ENCODE data around the gene SLC12A8. TPM values are rescaled to one million over a fixed set of nuclear protein-coding genes. Genes with fewer than 3 reads are reported as not detected.
A peak's percentile ranks its signal among the peaks of the same experiment; 100 is the strongest.

Gene SLC12A8
- total and polyA plus RNA-seq, 9 of the 15 experiments (the other 6 are each of a cell fraction or from before 2014, with no cell fraction given): 0.04 to 0.33 (median 0.09) TPM; not detected in 4

DNA sequence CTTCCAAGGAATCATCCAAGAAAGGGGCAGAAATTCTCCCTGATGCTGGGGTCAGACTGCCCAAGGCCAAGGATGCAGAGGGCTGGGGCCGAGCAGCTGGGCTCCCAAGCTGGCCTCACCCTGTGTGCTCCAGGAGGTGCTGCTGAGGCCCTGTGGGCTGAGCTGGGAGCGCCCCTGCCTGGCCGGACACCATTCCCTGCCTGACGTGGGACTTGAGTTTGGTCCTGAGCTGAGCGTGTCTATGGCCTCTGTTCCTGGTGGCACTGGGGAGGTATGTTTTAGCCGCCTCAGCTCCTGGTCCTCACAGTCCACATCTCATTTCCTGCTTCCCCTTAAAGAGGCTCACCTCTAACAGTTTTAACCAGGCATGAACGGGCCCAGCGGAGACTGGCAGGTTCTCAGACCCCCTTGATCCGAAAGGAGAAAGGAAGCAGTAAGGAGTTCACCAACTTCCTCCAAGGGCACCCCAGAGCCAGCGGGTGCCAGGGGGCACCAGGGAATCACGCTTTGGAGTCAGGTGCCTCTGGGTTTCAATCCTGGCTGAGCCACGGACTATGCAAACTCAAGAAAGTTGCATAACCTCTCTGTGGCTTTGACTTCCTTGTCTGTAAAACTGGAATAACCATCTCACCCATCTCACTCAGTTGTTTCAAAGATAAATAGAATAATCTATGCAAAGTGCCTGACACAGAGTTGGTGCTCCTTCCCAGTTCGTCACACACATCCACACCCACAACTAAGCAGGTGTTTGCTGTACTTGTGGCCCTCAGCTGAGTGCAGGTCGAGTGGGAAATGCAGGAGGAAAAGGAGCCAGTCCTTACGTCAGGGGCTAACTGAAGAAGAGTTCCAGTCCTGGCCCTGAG, 48.6 kb downstream of the SLC12A8 start:
- Histone ChIP-seq H3K9me3 (replicated peaks; ENCODE audit: control insufficient read depth, insufficient read depth, low read depth, low read length) (no peaks in the 10 kb centered on the region), H3K27me3 (ENCODE audit: control insufficient read depth in 2 of 2, insufficient read depth in 2 of 2, low read length in 2 of 2) (peaks cover 5 to 57% of the 10 kb centered on the region in 2 experiments), H3K9me1 (ENCODE audit: control insufficient read depth, insufficient read depth, low read length) (no peaks in the 10 kb centered on the region), H3K4me1 (replicated peaks in 1 of 2; ENCODE audit: control insufficient read depth in 2 of 2, insufficient read depth in 2 of 2, low read length in 2 of 2) (peaks cover 0 to 4% of the 10 kb centered on the region in 2 experiments; a peak in 3 of 5 replicates), H4K20me1 (replicated peaks; ENCODE audit: control insufficient read depth, insufficient read depth, low read length) (no peaks in the 10 kb centered on the region), H2AFZ (ENCODE audit: low read depth, low read length) (no peak overlapping the region), H3K4me3 (no peak overlapping the region), H3K27ac (ENCODE audit: extremely low read depth, low read depth, low read length) (no peak overlapping the region), H3K79me2 (ENCODE audit: control insufficient read depth, insufficient read depth, low read length) (no peaks in the 10 kb centered on the region), H3K4me2 (ENCODE audit: insufficient read depth, low read length) (no peak overlapping the region), H3K36me3 (ENCODE audit: control insufficient read depth, insufficient read depth, low read length) (no peaks in the 10 kb centered on the region), H3K9ac (ENCODE audit: insufficient read depth in 1 of 2, low read depth in 2 of 2, low read length in 2 of 2) (no peak overlapping the region)
- FAIRE-seq (no peak), ATAC-seq (peak; percentile 92), DNase-seq (ENCODE audit: extremely low read depth in 1 of 4, low spot score in 3 of 4) (peak in 2 of 4 experiments; percentile 41 to 44)
- no TSS peak for BruUV-seq (replicated peaks)
- in situ Hi-C loops (cut with MboI) (loop anchor here (25.0 kb wide), 1 partner anchor 423 kb away; the partner anchor contains the start of gene OSBPL11), intact Hi-C loops (cut with micrococcal nuclease) (loop anchor here (2.0 to 10.0 kb wide), 3 partner anchors 169 to 399 kb away; no protein-coding TSS in a partner anchor)
- CTCF ChIA-PET (ENCODE audit: low intra/inter-chr PET ratio): no interaction called here
- POLR2A ChIA-PET: interaction anchor here (0.5 to 0.8 kb wide), 2 partner anchors 14 to 290 kb away, joined by 3 read pairs; no protein-coding TSS in a partner anchor
- 4% methylated on average over 10 of the region's 15 CpGs for WGBS (ENCODE audit: insufficient coverage, low coverage, missing lambda C conversion rate)
- TF ChIP-seq KDM2B (CRISPR knock-in tag; IDR thresholded peaks at IDR 0.05) (no peak), MEF2A (IDR thresholded peaks at IDR 0.05; ENCODE audit: control insufficient read depth, low read depth, low read length) (no peak), REST (IDR thresholded peaks at IDR 0.05; ENCODE audit: borderline replicate concordance) (peak; percentile 62; the same call in 1 of the 2 replicates), REST (CRISPR knock-in tag; IDR thresholded peaks at IDR 0.05; ENCODE audit: low read depth) (no peak), TFAP4 (CRISPR knock-in tag; IDR thresholded peaks at IDR 0.05; ENCODE audit: borderline replicate concordance) (0 out of 2 replicates have a peak, but pooled peaks have one; percentile 14), RAD21 (CRISPR knock-in tag; conservative IDR thresholded peaks at IDR 0.05 in 1 of 2, IDR thresholded peaks at IDR 0.05 in 1 of 2) (peak; percentile 65 to 72)
- TF ChIP-seq, protein P1, sequence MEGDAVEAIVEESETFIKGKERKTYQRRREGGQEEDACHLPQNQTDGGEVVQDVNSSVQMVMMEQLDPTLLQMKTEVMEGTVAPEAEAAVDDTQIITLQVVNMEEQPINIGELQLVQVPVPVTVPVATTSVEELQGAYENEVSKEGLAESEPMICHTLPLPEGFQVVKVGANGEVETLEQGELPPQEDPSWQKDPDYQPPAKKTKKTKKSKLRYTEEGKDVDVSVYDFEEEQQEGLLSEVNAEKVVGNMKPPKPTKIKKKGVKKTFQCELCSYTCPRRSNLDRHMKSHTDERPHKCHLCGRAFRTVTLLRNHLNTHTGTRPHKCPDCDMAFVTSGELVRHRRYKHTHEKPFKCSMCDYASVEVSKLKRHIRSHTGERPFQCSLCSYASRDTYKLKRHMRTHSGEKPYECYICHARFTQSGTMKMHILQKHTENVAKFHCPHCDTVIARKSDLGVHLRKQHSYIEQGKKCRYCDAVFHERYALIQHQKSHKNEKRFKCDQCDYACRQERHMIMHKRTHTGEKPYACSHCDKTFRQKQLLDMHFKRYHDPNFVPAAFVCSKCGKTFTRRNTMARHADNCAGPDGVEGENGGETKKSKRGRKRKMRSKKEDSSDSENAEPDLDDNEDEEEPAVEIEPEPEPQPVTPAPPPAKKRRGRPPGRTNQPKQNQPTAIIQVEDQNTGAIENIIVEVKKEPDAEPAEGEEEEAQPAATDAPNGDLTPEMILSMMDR (IDR thresholded peaks at IDR 0.05 in 2 of 3, conservative IDR thresholded peaks at IDR 0.05 in 1 of 3; ENCODE audit: insufficient read depth in 2 of 3, low read depth in 1 of 3, low read length in 3 of 3): peak; percentile 54 to 86 (median 64)
